Natural killer cell (primary cell): ENCODE measurements around the gene CMIP. TPM values are rescaled to one million over a fixed set of nuclear protein-coding genes. Genes with fewer than 3 reads are reported as not detected.

Experiments used
- ATAC-seq, 3 donors: fragments of 150-1000 bp in 2 of 3; fragments of 200-7000 bp in 1 of 3; cut with Tn5 transposase; 1 replicate in 1 of 3; 2 replicates in 2 of 3; pipeline ENCODE4 v1.10.0; 2021; ENCODE audit warnings: mild to moderate bottlenecking in 2 of 3, moderate library complexity in 2 of 3
- DNase-seq, 2 donors: peaks; one replicate each; pipeline versions ENCODE4 v3.0.0 to v3.0.0-alpha.2; 2013 to 2021; ENCODE audit warnings: mixed read lengths in 1 of 2
- H3K27ac ChIP-seq: one replicate; pipeline ENCODE4 v1.5.1; 2013; ENCODE audit warnings: mild to moderate bottlenecking, low read length
- H3K27me3 ChIP-seq: one replicate; pipeline ENCODE4 v1.6.1; 2013; ENCODE audit warnings: low read length; ENCODE audit not compliant: control insufficient read depth, insufficient read depth
- H3K36me3 ChIP-seq: one replicate; pipeline ENCODE4 v1.6.1; 2013; ENCODE audit warnings: low read length; ENCODE audit not compliant: control insufficient read depth, insufficient read depth
- H3K4me1 ChIP-seq: one replicate; pipeline ENCODE4 v1.6.1; 2013; ENCODE audit warnings: low read length; ENCODE audit not compliant: control insufficient read depth, insufficient read depth
- H3K4me3 ChIP-seq: one replicate; pipeline ENCODE4 v1.5.1; 2013; ENCODE audit warnings: low read length
- H3K9me3 ChIP-seq: one replicate; pipeline ENCODE4 v1.6.1; 2013; ENCODE audit warnings: low read length; ENCODE audit not compliant: control insufficient read depth, insufficient read depth
- H3K27ac Mint-ChIP-seq, 2 donors: one replicate each; pipeline ENCODE4 v1.8.0; 2022; ENCODE audit warnings: mild to moderate bottlenecking in 2 of 2, mixed read lengths in 2 of 2, moderate library complexity in 1 of 2
- H3K27me3 Mint-ChIP-seq, 2 donors: one replicate each; pipeline ENCODE4 v1.8.0; 2022; ENCODE audit warnings: low read depth in 2 of 2, mixed read lengths in 2 of 2
- H3K36me3 Mint-ChIP-seq: one replicate; pipeline ENCODE4 v1.8.0; 2022; ENCODE audit warnings: mixed read lengths
- H3K4me1 Mint-ChIP-seq, 2 donors: one replicate each; pipeline ENCODE4 v1.8.0; 2022; ENCODE audit warnings: mixed read lengths in 2 of 2
- H3K4me3 Mint-ChIP-seq: one replicate; pipeline ENCODE4 v1.8.0; 2022; ENCODE audit warnings: mild to moderate bottlenecking, moderate library complexity, mixed read lengths
- H3K9me3 Mint-ChIP-seq, 2 donors: one replicate each; pipeline ENCODE4 v1.8.0; 2022; ENCODE audit warnings: mixed read lengths in 2 of 2
- whole genome bisulfite sequencing: methylation state at CpG from one replicate; pipeline ENCODE4 v1.1.7; 2013; ENCODE audit warnings: missing lambda C conversion rate; ENCODE audit not compliant: insufficient coverage; 5-methylcytosine and 5-hydroxymethylcytosine counted together
- intact Hi-C: fragments of 100-400 bp; cut with micrococcal nuclease; formaldehyde crosslinking; loops from one replicate; pipeline ENCODE4 v1.14.2; 2022
- total RNA-seq, 4 donors: library from RNA; stranded (reverse); fragments of 120-200 nt in 1 of 4; gene quantifications; one replicate each; pipeline versions ENCODE4 v1.2.3 to v1.2.4, GENCODE V29; 2013 to 2022
- TF ChIP-seq, protein P1 (sequence below): fragments of 200-600 bp; IDR thresholded peaks from one replicate; pipeline ENCODE4 v1.8.0; 2022; ENCODE audit warnings: antibody characterized with exemption

CMIP gene
- total RNA-seq, 3 donors from 2014 or later (not counting 1 experiment from before 2014, with no cell fraction given) = 88.2 to 115 (median 91.5) TPM

DNA sequence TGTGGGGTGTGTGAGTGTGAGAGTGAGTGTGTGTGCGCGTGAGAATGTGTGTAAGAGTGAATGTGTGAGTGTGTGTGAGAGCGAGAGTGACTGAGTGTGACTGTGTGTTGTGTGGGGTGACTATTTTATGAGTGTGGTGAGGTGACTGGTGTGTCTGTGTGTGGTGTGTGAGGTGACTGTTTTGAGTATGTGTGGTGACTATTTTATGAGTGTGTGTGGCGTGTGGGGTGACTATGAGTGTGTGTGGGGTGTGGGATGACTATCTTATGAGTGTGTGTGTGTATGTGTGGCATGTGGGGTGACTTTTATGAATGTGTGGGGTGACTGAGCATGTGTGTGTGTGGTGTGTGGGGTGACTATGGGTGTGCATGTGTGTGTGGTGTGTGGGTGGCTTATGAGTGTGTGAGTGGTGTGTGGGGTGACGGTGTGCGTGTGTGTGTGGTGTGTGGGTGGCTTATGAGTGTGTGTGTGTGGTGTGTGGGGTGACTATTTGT is 181.6 kb downstream of the CMIP start:
- Histone ChIP-seq H3K36me3 (peaks cover 12% of the 10 kb centered on the region), H3K27ac (no peak overlapping the region), H3K4me3 (no peak overlapping the region), H3K9me3 (no peaks in the 10 kb centered on the region), H3K4me1 (peaks cover 8% of the 10 kb centered on the region), H3K27me3 (no peaks in the 10 kb centered on the region)
- H3K36me3 Mint-ChIP-seq = no peaks in the 10 kb centered on the region
- no peaks in the 10 kb centered on the region for H3K9me3 Mint-ChIP-seq
- TF ChIP-seq, protein P1, sequence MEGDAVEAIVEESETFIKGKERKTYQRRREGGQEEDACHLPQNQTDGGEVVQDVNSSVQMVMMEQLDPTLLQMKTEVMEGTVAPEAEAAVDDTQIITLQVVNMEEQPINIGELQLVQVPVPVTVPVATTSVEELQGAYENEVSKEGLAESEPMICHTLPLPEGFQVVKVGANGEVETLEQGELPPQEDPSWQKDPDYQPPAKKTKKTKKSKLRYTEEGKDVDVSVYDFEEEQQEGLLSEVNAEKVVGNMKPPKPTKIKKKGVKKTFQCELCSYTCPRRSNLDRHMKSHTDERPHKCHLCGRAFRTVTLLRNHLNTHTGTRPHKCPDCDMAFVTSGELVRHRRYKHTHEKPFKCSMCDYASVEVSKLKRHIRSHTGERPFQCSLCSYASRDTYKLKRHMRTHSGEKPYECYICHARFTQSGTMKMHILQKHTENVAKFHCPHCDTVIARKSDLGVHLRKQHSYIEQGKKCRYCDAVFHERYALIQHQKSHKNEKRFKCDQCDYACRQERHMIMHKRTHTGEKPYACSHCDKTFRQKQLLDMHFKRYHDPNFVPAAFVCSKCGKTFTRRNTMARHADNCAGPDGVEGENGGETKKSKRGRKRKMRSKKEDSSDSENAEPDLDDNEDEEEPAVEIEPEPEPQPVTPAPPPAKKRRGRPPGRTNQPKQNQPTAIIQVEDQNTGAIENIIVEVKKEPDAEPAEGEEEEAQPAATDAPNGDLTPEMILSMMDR = no peak
- H3K27ac Mint-ChIP-seq = no peak overlapping the region
- ATAC-seq (peak in 2 of 3 donors; percentile 13 to 32), DNase-seq (no peak)
- no peak overlapping the region for H3K4me3 Mint-ChIP-seq
- 91% methylated on average over 6 of the region's 6 CpGs for WGBS
- H3K4me1 Mint-ChIP-seq = peaks cover 4 to 5% of the 10 kb centered on the region in 2 donors
- intact Hi-C loops = no loop called here
- no peaks in the 10 kb centered on the region for H3K27me3 Mint-ChIP-seq

DNA sequence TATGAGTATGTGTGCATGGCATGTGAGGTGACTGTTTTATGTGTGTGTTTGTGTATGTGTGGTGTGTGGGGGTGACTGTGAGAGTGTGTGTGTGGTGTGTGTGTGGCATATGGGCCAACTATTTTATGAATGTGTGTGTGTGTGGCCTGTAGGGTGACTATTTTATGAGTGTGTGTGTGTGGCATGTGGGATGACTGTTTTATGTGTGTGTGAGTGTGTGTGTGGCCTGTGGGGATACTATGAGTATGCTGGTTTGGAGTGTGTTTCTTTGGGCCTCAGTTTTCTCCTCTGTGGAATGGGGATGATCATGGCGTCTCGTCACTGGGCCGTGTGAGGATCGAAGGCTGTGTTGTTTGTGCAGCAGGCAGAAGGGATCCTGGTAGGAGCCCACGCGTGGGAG is 182.4 kb downstream of the CMIP start:
- Mint-ChIP-seq H3K9me3 (no peaks in the 10 kb centered on the region), H3K27me3 (no peaks in the 10 kb centered on the region), H3K27ac (no peak overlapping the region), H3K36me3 (no peaks in the 10 kb centered on the region), H3K4me1 (peaks cover 6 to 9% of the 10 kb centered on the region in 2 donors), H3K4me3 (no peak overlapping the region)
- peaks cover 6% of the 10 kb centered on the region for H3K36me3 ChIP-seq
- peaks cover 10% of the 10 kb centered on the region for H3K4me1 ChIP-seq
- 97% methylated on average over 6 of the region's 6 CpGs for WGBS
- no peak overlapping the region for H3K27ac ChIP-seq
- H3K9me3 ChIP-seq = no peaks in the 10 kb centered on the region
- ATAC-seq = peak in 1 of 3 donors; percentile 6
- no peak for DNase-seq
- intact Hi-C loops = no loop called here
- no peaks in the 10 kb centered on the region for H3K27me3 ChIP-seq
- TF ChIP-seq, protein P1 = no peak
- H3K4me3 ChIP-seq = no peak overlapping the region

DNA sequence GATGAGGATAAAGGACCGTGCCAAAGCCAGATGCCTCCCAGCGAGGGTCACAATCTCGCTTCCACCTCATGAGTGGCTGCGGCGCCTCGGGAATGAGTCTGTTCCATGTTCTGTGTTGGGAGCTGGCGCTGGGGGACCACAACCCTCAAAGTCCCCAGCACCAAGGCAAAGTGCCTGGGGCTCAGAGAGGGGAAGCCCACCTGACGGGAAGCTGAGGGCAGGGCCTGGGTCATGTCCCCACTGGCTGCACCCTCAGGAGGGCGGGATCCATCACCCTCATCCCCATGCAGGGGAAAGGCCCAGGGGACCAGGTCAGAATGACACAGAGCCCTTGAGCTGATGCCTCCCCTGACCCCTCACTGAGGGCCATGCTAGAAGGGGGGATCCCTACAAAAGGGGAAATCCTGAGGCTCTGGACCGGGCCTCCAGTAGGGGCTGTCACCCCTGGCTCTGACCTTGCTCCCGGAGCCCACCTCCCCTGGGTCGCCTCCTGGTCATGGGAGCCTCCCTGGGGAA is 183.2 kb downstream of the CMIP start:
- Mint-ChIP-seq H3K27me3 (no peaks in the 10 kb centered on the region), H3K36me3 (no peaks in the 10 kb centered on the region), H3K4me3 (no peak overlapping the region), H3K4me1 (peaks cover 13 to 17% of the 10 kb centered on the region in 2 donors), H3K9me3 (no peaks in the 10 kb centered on the region), H3K27ac (peak overlapping the region in 1 of 2 donors; percentile 27)
- intact Hi-C loops = no loop called here
- no peaks in the 10 kb centered on the region for H3K27me3 ChIP-seq
- WGBS = 95% methylated on average over 12 of the region's 12 CpGs
- DNase-seq = no peak
- H3K4me1 ChIP-seq = peaks cover 17% of the 10 kb centered on the region
- no peaks in the 10 kb centered on the region for H3K9me3 ChIP-seq
- peaks cover 4% of the 10 kb centered on the region for H3K36me3 ChIP-seq
- TF ChIP-seq, protein P1 = no peak
- ATAC-seq = no peak
- H3K4me3 ChIP-seq = no peak overlapping the region
- no peak overlapping the region for H3K27ac ChIP-seq
